K562 (cell line): ENCODE measurements around the gene SERPINH1. TPM values are rescaled to one million over a fixed set of nuclear protein-coding genes. Genes with fewer than 3 reads are reported as not detected.

Experiments used
- ATAC-seq: fragments of 200-7000 bp; cut with Tn5 transposase; 3 replicates; pipeline ENCODE4 v1.9.1; 2020; ENCODE audit warnings: moderate library complexity
- BruUV-seq: library from RNA; stranded (reverse); fragments of 400-500 nt; replicated peaks from 2 replicates; lab custom pipeline; 2021; lab: Mats Ljungman, UMichigan
- CTCF ChIA-PET: fragments of 300-600 bp; formaldehyde crosslinking; extraction: SDS; loops from one replicate; lab custom pipeline; 2021; ENCODE audit warnings: low intra/inter-chr PET ratio; lab: Yijun Ruan, JAX
- POLR2A ChIA-PET: fragments of 300-600, 350-650 bp; sonication (Branson Sonifier 250); formaldehyde crosslinking; extraction: SDS; loops from one replicate; lab custom pipeline; 2021; ENCODE audit warnings: antibody characterized with exemption, inconsistent platforms; lab: Yijun Ruan, JAX
- DNase-seq, 4 experiments: peaks; one replicate each; pipeline versions ENCODE4 v3.0.0 to v3.0.0-alpha.2; 2011 to 2018; ENCODE audit warnings: low spot score in 3 of 4, mixed read lengths in 3 of 4; ENCODE audit errors: extremely low read depth in 1 of 4
- FAIRE-seq: peaks from 2 replicates; lab custom pipeline; 2011; peaks lifted over from hg19 to GRCh38; lab: Jason Lieb, UNC
- H2AFZ ChIP-seq: 2 replicates; pipeline ENCODE4 v1.6.0; 2011; ENCODE audit warnings: low read depth, low read length, control low read depth, inconsistent platforms
- H3K27ac ChIP-seq: fragments of 200-600 bp; 3 replicates; pipeline ENCODE4 v1.8.0; 2011; ENCODE audit warnings: low read depth, mild to moderate bottlenecking, control low read depth, inconsistent platforms, low read length, moderate library complexity, mixed read lengths; ENCODE audit errors: extremely low read depth
- H3K27me3 ChIP-seq, 2 experiments: fragments of 300-600 bp in 1 of 2; 2 replicates in 1 of 2; 3 replicates in 1 of 2; pipeline versions ENCODE4 v1.6.0 to v1.8.0; 2011; ENCODE audit warnings: inconsistent platforms in 2 of 2, low read length in 2 of 2, mild to moderate bottlenecking in 1 of 2, mixed read lengths in 1 of 2, moderate library complexity in 1 of 2; ENCODE audit not compliant: control insufficient read depth in 2 of 2, insufficient read depth in 2 of 2
- H3K36me3 ChIP-seq: fragments of 300-600 bp; 3 replicates; pipeline ENCODE4 v1.8.0; 2011; ENCODE audit warnings: mild to moderate bottlenecking, low read length, inconsistent platforms; ENCODE audit not compliant: control insufficient read depth, insufficient read depth
- H3K4me1 ChIP-seq, 2 experiments: fragments of 200-600 bp in 1 of 2; replicated peaks in 1 of 2; 2 replicates in 1 of 2; 3 replicates in 1 of 2; pipeline versions ENCODE4 v1.5.1 to v1.8.0; 2011; ENCODE audit warnings: inconsistent platforms in 2 of 2, low read length in 2 of 2, mild to moderate bottlenecking in 1 of 2, mixed read lengths in 1 of 2, moderate library complexity in 1 of 2; ENCODE audit not compliant: control insufficient read depth in 2 of 2, insufficient read depth in 2 of 2
- H3K4me2 ChIP-seq: 2 replicates; pipeline ENCODE4 v1.6.1; 2011; ENCODE audit warnings: low read length, control low read depth, inconsistent platforms, mixed read lengths; ENCODE audit not compliant: insufficient read depth
- H3K4me3 ChIP-seq: fragments of 200-600 bp; sonication (generic), shearing (Covaris generic); 2 replicates; pipeline ENCODE4 v1.5.1; 2016; ENCODE audit warnings: control low read depth, inconsistent platforms
- H3K79me2 ChIP-seq: fragments of 200-600 bp; 3 replicates; pipeline ENCODE4 v1.8.0; 2011; ENCODE audit warnings: low read length, inconsistent platforms; ENCODE audit not compliant: control insufficient read depth, insufficient read depth
- H3K9ac ChIP-seq, 2 experiments: 2 replicates each; pipeline versions ENCODE4 v1.6.0 to v1.6.1; 2011; ENCODE audit warnings: low read depth in 2 of 2, low read length in 2 of 2, control low read depth in 1 of 2, inconsistent platforms in 1 of 2, mild to moderate bottlenecking in 1 of 2, mixed read lengths in 1 of 2; ENCODE audit not compliant: insufficient read depth in 1 of 2
- H3K9me1 ChIP-seq: one replicate; pipeline ENCODE4 v1.6.0; 2011; ENCODE audit warnings: inconsistent platforms, mild to moderate bottlenecking, low read length, moderate library complexity; ENCODE audit not compliant: control insufficient read depth, insufficient read depth
- H3K9me3 ChIP-seq: replicated peaks from 2 replicates; pipeline ENCODE4 v1.5.1; 2011; ENCODE audit warnings: low read depth, low read length, inconsistent platforms; ENCODE audit not compliant: control insufficient read depth, insufficient read depth
- H4K20me1 ChIP-seq: replicated peaks from 2 replicates; pipeline ENCODE4 v1.6.1; 2011; ENCODE audit warnings: low read length, inconsistent platforms, mixed read lengths; ENCODE audit not compliant: control insufficient read depth, insufficient read depth
- CREB1 ChIP-seq, 2 experiments: sonication (generic) in 1 of 2; formaldehyde crosslinking in 1 of 2; IDR thresholded peaks; 2 replicates each; pipeline versions ENCODE4 v1.6.1 to v1.8.0; 2012 to 2022; ENCODE audit warnings: inconsistent platforms in 1 of 2, mild to moderate bottlenecking in 1 of 2, missing genetic modification reagents in 1 of 2, moderate library complexity in 1 of 2
- FOSL1 ChIP-seq: fragments of 200-800 bp; sonication (Bioruptor generic); conservative IDR thresholded peaks from 2 replicates; pipeline ENCODE4 v1.6.1; 2016; ENCODE audit warnings: missing genetic modification characterization, missing compliant biosample characterization
- FOXA3 ChIP-seq, 2 experiments: fragments of 450-650 bp in 1 of 2; sonication (generic) in 1 of 2; formaldehyde crosslinking; IDR thresholded peaks in 1 of 2; conservative IDR thresholded peaks in 1 of 2; 2 replicates each; pipeline versions ENCODE4 v1.4.0 to v1.8.0; 2020 to 2022; ENCODE audit warnings: mild to moderate bottlenecking in 2 of 2, missing genetic modification reagents in 1 of 2
- KAT7 ChIP-seq: sonication (generic); formaldehyde crosslinking; IDR thresholded peaks from 2 replicates; pipeline ENCODE4 v1.8.0; 2022; ENCODE audit warnings: missing genetic modification reagents, mild to moderate bottlenecking, borderline replicate concordance
- MYC ChIP-seq, 2 experiments: fragments of 250-450 bp in 1 of 2; sonication (Bioruptor Pico) in 1 of 2; IDR thresholded peaks; 2 replicates each; pipeline versions ENCODE4 v1.5.1 to v1.6.1; 2012 to 2021; ENCODE audit warnings: low read depth in 2 of 2, borderline replicate concordance in 1 of 2, improper control_type of control experiment in 1 of 2, low read length in 1 of 2, mild to moderate bottlenecking in 1 of 2, moderate library complexity in 1 of 2
- PHF20 ChIP-seq: fragments of 450-650 bp; IDR thresholded peaks from 2 replicates; pipeline ENCODE4 v1.6.1; 2018; ENCODE audit not compliant: partially characterized antibody
- RB1 ChIP-seq: fragments of 450-650 bp; IDR thresholded peaks from 2 replicates; pipeline ENCODE4 v1.6.1; 2017; ENCODE audit warnings: low read depth, mild to moderate bottlenecking
- RBM34 ChIP-seq: fragments of 200-400 bp; formaldehyde crosslinking; IDR thresholded peaks from 2 replicates; pipeline ENCODE4 v1.6.1; 2018; ENCODE audit warnings: low read length, borderline replicate concordance; ENCODE audit not compliant: insufficient read depth
- ZBTB7A ChIP-seq: IDR thresholded peaks from 2 replicates; pipeline ENCODE4 v1.6.1; 2011; ENCODE audit warnings: low read depth, mild to moderate bottlenecking, low read length, moderate library complexity, borderline replicate concordance; ENCODE audit not compliant: control insufficient read depth
- ZEB2 ChIP-seq: fragments of 450-650 bp; IDR thresholded peaks from 2 replicates; pipeline ENCODE4 v1.6.1; 2016
- WGBS: fragments of 100-300 bp; shearing (Covaris generic); methylation state at CpG from one replicate; pipeline ENCODE4 v1.1.6; 2016; ENCODE audit warnings: low coverage, mixed read lengths; ENCODE audit not compliant: insufficient coverage; ENCODE audit errors: missing lambda C conversion rate; 5-methylcytosine and 5-hydroxymethylcytosine counted together
- in situ Hi-C: fragments of 300-500 bp; cut with MboI; formaldehyde crosslinking; loops from 4 replicates; pipeline ENCODE4 v1.15.0; 2018; ENCODE audit warnings: inconsistent platforms, mixed read lengths
- intact Hi-C: fragments of 100-400 bp; cut with micrococcal nuclease; formaldehyde crosslinking; loops from 2 replicates; pipeline ENCODE4 v1.14.2; 2022
- polyA plus RNA-seq, 8 experiments: library from polyadenylated mRNA; depleted of rRNA in 4 of 8; stranded (reverse) in 5 of 8; unstranded in 3 of 8; fragments of >200 nt; fragmentation: Nextera tagmentation in 2 of 8; fragmentation: Illumina TruSeq in 1 of 8; extraction: Ambion mirVana in 2 of 8; extraction: Trizol in 1 of 8; gene quantifications; 2 replicates each; pipeline versions ENCODE4 v1.2.1 to v1.2.3, GENCODE V29; 2011 to 2014; ENCODE audit warnings: inconsistent platforms in 1 of 8, missing spikeins in 1 of 8
- total RNA-seq, 7 experiments: library from RNA; depleted of rRNA in 6 of 7; stranded (reverse); fragments of >200 nt in 6 of 7; fragmentation: Illumina TruSeq in 2 of 7; extraction: Trizol in 2 of 7; gene quantifications; 2 replicates each; pipeline versions ENCODE4 v1.2.1 to v1.2.3, GENCODE V29; 2011 to 2021; ENCODE audit warnings: low replicate concordance in 1 of 7
- TF ChIP-seq, protein P1 (sequence below), 2 experiments: fragments of 450-650 bp in 1 of 2; sonication (generic) in 1 of 2; formaldehyde crosslinking in 1 of 2; IDR thresholded peaks in 1 of 2; conservative IDR thresholded peaks in 1 of 2; 2 replicates each; pipeline versions ENCODE4 v1.6.1 to v1.8.1; 2016 to 2023; ENCODE audit warnings: mild to moderate bottlenecking in 2 of 2, moderate library complexity in 2 of 2, inconsistent platforms in 1 of 2, missing genetic modification reagents in 1 of 2
- TF ChIP-seq, protein P2 (sequence below): sonication (generic); formaldehyde crosslinking; IDR thresholded peaks from 2 replicates; pipeline ENCODE4 v1.8.0; 2022; ENCODE audit warnings: mild to moderate bottlenecking, missing genetic modification reagents

SERPINH1 gene
- total and polyA plus RNA-seq, 9 of the 15 experiments (the other 6 are each of a cell fraction or from before 2014, with no cell fraction given) = 2.8 to 106 (median 67.9) TPM

- in situ Hi-C loops (no loop called here), intact Hi-C loops (no loop called here)
- peak overlapping the region; percentile 95 for H3K4me2 ChIP-seq
- H3K9me3 ChIP-seq = no peaks in the 10 kb centered on the region
- peak in 3 of 4 experiments; percentile 33 to 61 (median 57) for DNase-seq
- no peak for FAIRE-seq
- WGBS = 5% methylated on average over 43 of the region's 51 CpGs
- H3K9me1 ChIP-seq = no peaks in the 10 kb centered on the region
- H3K27me3 ChIP-seq = no peaks in the 10 kb centered on the region
- H3K4me1 ChIP-seq = peaks cover 10 to 37% of the 10 kb centered on the region in 2 experiments; a peak in 4 of 5 replicates
- no peaks in the 10 kb centered on the region for H3K36me3 ChIP-seq
- ChIA-PET CTCF (interaction anchor here (2.7 kb wide), 1 partner anchor 80 kb away, joined by 14 read pairs; no protein-coding TSS in a partner anchor), POLR2A (interaction anchor here (0.6 to 1.0 kb wide), 3 partner anchors 9 to 289 kb away, joined by 3 to 6 read pairs (median 3); no protein-coding TSS in a partner anchor)
- H4K20me1 ChIP-seq = peaks cover 7% of the 10 kb centered on the region; the same call in 1 of the 2 replicates
- H3K9ac ChIP-seq = peak overlapping the region; percentile 57 to 97; a peak in 3 of 4 replicates
- H3K4me3 ChIP-seq = peak overlapping the region; percentile 63
- peaks cover 10% of the 10 kb centered on the region; the same call in 1 of the 3 replicates for H3K79me2 ChIP-seq
- H2AFZ ChIP-seq = peak overlapping the region; percentile 92
- H3K27ac ChIP-seq = peak overlapping the region; percentile 40; the same call in 2 of the 3 replicates
- BruUV-seq = TSS peak; percentile 47
- ATAC-seq = peak; percentile 2; the same call in 2 of the 3 replicates
- TF ChIP-seq, protein P1, sequence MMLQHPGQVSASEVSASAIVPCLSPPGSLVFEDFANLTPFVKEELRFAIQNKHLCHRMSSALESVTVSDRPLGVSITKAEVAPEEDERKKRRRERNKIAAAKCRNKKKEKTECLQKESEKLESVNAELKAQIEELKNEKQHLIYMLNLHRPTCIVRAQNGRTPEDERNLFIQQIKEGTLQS (IDR thresholded peaks at IDR 0.05) = 0 out of 2 replicates have a peak, but pooled peaks have one; percentile 33
- TF ChIP-seq, protein P1 (CRISPR knock-in tag; conservative IDR thresholded peaks at IDR 0.05) = no peak
- TF ChIP-seq PHF20 (peak; percentile 23), KAT7 (CRISPR knock-in tag) (peak; percentile 30; the same call in 1 of the 2 replicates), CREB1 (IDR thresholded peaks at IDR 0.05) (no peak), CREB1 (CRISPR knock-in tag; IDR thresholded peaks at IDR 0.05) (0 out of 2 replicates have a peak, but pooled peaks have one; percentile 31), ZEB2 (no peak), RBM34 (no peak), ZBTB7A (peak; percentile 62; the same call in 1 of the 2 replicates), FOXA3 (CRISPR knock-in tag; conservative IDR thresholded peaks at IDR 0.05 in 1 of 2, IDR thresholded peaks at IDR 0.05 in 1 of 2) (0 out of 4 replicates have a peak, but pooled peaks of 1 of the 2 experiments have one; percentile 7), FOSL1 (tag) (0 out of 2 replicates have a peak, but pooled peaks have one; percentile 20), MYC (IDR thresholded peaks at IDR 0.05; ENCODE audit: low read depth, low read length) (no peak), MYC (CRISPR knock-in tag; IDR thresholded peaks at IDR 0.05; ENCODE audit: borderline replicate concordance, low read depth) (no peak), RB1 (0 out of 2 replicates have a peak, but pooled peaks have one; percentile 10)
- TF ChIP-seq, protein P2, sequence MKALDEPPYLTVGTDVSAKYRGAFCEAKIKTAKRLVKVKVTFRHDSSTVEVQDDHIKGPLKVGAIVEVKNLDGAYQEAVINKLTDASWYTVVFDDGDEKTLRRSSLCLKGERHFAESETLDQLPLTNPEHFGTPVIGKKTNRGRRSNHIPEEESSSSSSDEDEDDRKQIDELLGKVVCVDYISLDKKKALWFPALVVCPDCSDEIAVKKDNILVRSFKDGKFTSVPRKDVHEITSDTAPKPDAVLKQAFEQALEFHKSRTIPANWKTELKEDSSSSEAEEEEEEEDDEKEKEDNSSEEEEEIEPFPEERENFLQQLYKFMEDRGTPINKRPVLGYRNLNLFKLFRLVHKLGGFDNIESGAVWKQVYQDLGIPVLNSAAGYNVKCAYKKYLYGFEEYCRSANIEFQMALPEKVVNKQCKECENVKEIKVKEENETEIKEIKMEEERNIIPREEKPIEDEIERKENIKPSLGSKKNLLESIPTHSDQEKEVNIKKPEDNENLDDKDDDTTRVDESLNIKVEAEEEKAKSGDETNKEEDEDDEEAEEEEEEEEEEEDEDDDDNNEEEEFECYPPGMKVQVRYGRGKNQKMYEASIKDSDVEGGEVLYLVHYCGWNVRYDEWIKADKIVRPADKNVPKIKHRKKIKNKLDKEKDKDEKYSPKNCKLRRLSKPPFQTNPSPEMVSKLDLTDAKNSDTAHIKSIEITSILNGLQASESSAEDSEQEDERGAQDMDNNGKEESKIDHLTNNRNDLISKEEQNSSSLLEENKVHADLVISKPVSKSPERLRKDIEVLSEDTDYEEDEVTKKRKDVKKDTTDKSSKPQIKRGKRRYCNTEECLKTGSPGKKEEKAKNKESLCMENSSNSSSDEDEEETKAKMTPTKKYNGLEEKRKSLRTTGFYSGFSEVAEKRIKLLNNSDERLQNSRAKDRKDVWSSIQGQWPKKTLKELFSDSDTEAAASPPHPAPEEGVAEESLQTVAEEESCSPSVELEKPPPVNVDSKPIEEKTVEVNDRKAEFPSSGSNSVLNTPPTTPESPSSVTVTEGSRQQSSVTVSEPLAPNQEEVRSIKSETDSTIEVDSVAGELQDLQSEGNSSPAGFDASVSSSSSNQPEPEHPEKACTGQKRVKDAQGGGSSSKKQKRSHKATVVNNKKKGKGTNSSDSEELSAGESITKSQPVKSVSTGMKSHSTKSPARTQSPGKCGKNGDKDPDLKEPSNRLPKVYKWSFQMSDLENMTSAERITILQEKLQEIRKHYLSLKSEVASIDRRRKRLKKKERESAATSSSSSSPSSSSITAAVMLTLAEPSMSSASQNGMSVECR = 0 out of 2 replicates have a peak, but pooled peaks have one; percentile 28
These were observed 37.2 kb upstream of the SERPINH1 start for GRCh38 chr11:75524665-75525432.
